ENCODE measurements around the gene TTC33. TPM values are rescaled to one million over a fixed set of nuclear protein-coding genes. Genes with fewer than 3 reads are reported as not detected.
A peak's percentile ranks its signal among the peaks of the same experiment; 100 is the strongest.

Gene TTC33
- polyA plus RNA-seq, 1 of the 3 experiments (the other 2 are of a cell fraction): 2.2 TPM

- H3K36me3 ChIP-seq (replicated peaks in 1 of 2; ENCODE audit: control insufficient read depth in 1 of 2, insufficient read depth in 2 of 2, low read length in 1 of 2): peaks cover 11 to 37% of the 10 kb centered on the region in 2 experiments
- WGBS (ENCODE audit: low lambda C conversion rate): 26% methylated on average over 1 of the region's 1 CpG
- TF ChIP-seq RAD21 (IDR thresholded peaks at IDR 0.05; ENCODE audit: low read length) (peak; percentile 75), CTCF (IDR thresholded peaks at IDR 0.05) (peak; percentile 85), SMC3 (IDR thresholded peaks at IDR 0.05; ENCODE audit: low read depth, low read length) (peak; percentile 51), MXI1 (IDR thresholded peaks at IDR 0.05; ENCODE audit: low read depth, low read length) (no peak), TCF12 (IDR thresholded peaks at IDR 0.05) (no peak)
- TF ChIP-seq, protein P1, sequence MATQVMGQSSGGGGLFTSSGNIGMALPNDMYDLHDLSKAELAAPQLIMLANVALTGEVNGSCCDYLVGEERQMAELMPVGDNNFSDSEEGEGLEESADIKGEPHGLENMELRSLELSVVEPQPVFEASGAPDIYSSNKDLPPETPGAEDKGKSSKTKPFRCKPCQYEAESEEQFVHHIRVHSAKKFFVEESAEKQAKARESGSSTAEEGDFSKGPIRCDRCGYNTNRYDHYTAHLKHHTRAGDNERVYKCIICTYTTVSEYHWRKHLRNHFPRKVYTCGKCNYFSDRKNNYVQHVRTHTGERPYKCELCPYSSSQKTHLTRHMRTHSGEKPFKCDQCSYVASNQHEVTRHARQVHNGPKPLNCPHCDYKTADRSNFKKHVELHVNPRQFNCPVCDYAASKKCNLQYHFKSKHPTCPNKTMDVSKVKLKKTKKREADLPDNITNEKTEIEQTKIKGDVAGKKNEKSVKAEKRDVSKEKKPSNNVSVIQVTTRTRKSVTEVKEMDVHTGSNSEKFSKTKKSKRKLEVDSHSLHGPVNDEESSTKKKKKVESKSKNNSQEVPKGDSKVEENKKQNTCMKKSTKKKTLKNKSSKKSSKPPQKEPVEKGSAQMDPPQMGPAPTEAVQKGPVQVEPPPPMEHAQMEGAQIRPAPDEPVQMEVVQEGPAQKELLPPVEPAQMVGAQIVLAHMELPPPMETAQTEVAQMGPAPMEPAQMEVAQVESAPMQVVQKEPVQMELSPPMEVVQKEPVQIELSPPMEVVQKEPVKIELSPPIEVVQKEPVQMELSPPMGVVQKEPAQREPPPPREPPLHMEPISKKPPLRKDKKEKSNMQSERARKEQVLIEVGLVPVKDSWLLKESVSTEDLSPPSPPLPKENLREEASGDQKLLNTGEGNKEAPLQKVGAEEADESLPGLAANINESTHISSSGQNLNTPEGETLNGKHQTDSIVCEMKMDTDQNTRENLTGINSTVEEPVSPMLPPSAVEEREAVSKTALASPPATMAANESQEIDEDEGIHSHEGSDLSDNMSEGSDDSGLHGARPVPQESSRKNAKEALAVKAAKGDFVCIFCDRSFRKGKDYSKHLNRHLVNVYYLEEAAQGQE (IDR thresholded peaks at IDR 0.05; ENCODE audit: low read depth, low read length): no peak
- no peaks in the 10 kb centered on the region; the same call in 1 of the 2 replicates for H3K79me2 ChIP-seq (ENCODE audit: insufficient read depth)
- H2AFZ ChIP-seq (ENCODE audit: low read depth): no peak overlapping the region
- no peak overlapping the region for H3K27ac ChIP-seq (ENCODE audit: low read depth in 2 of 2, low read length in 1 of 2)
- peak; percentile 32 for DNase-seq
- no peaks in the 10 kb centered on the region for H3K27me3 ChIP-seq (ENCODE audit: insufficient read depth)
- no peak overlapping the region; a peak in 1 of 4 replicates for H3K4me3 ChIP-seq (ENCODE audit: low read depth in 2 of 2, low read length in 1 of 2)
- no peaks in the 10 kb centered on the region for H4K20me1 ChIP-seq (ENCODE audit: insufficient read depth)
- peaks cover 24% of the 10 kb centered on the region for H3F3A ChIP-seq (replicated peaks; ENCODE audit: insufficient read depth)
- H3K4me2 ChIP-seq: peak overlapping the region; percentile 18; the same call in 1 of the 2 replicates
- H3K9ac ChIP-seq: no peak overlapping the region
- POLR2A ChIA-PET: no interaction called here
- CTCF ChIA-PET: interaction anchor here (0.6 to 2.7 kb wide), 6 partner anchors 10 to 48 kb away, joined by 3 to 7 read pairs (median 4); no protein-coding TSS in a partner anchor
- no peaks in the 10 kb centered on the region for H3K9me2 ChIP-seq
- peaks cover 8% of the 10 kb centered on the region; the same call in 1 of the 2 replicates for H3K9me3 ChIP-seq
- peaks cover 0 to 20% of the 10 kb centered on the region in 2 experiments; a peak in 1 of 4 replicates for H3K4me1 ChIP-seq (ENCODE audit: control insufficient read depth in 1 of 2, insufficient read depth in 2 of 2, low read depth in 1 of 2, low read length in 1 of 2)
Observed at GRCh38 chr5:40736103-40736875, 19.5 kb downstream of the TTC33 start.

- peaks cover 8% of the 10 kb centered on the region; the same call in 1 of the 2 replicates for H3K9me3 ChIP-seq
- H3K4me2 ChIP-seq: peak overlapping the region; percentile 18; the same call in 1 of the 2 replicates
- H3K9ac ChIP-seq: no peak overlapping the region
- H4K20me1 ChIP-seq (ENCODE audit: insufficient read depth): no peaks in the 10 kb centered on the region
- no peak for DNase-seq
- H3K36me3 ChIP-seq (replicated peaks in 1 of 2; ENCODE audit: control insufficient read depth in 1 of 2, insufficient read depth in 2 of 2, low read length in 1 of 2): peaks cover 4 to 30% of the 10 kb centered on the region in 2 experiments
- H2AFZ ChIP-seq (ENCODE audit: low read depth): no peak overlapping the region
- H3K4me1 ChIP-seq (ENCODE audit: control insufficient read depth in 1 of 2, insufficient read depth in 2 of 2, low read depth in 1 of 2, low read length in 1 of 2): peaks cover 0 to 20% of the 10 kb centered on the region in 2 experiments; a peak in 1 of 4 replicates
- H3F3A ChIP-seq (replicated peaks; ENCODE audit: insufficient read depth): peaks cover 24% of the 10 kb centered on the region
- ChIA-PET CTCF (interaction anchor here (0.6 to 2.7 kb wide), 7 partner anchors 9 to 47 kb away, joined by 3 to 7 read pairs (median 4); no protein-coding TSS in a partner anchor), POLR2A (no interaction called here)
- no peaks in the 10 kb centered on the region; the same call in 1 of the 2 replicates for H3K79me2 ChIP-seq (ENCODE audit: insufficient read depth)
- H3K27me3 ChIP-seq (ENCODE audit: insufficient read depth): no peaks in the 10 kb centered on the region
- no peak overlapping the region for H3K4me3 ChIP-seq (ENCODE audit: low read depth in 2 of 2, low read length in 1 of 2)
- H3K27ac ChIP-seq (ENCODE audit: low read depth in 2 of 2, low read length in 1 of 2): peak overlapping the region in 1 of 2 experiments; percentile 30; a peak in 2 of 4 replicates
- no peaks in the 10 kb centered on the region for H3K9me2 ChIP-seq
- no peak for TF ChIP-seq FOSL2 (IDR thresholded peaks at IDR 0.05; ENCODE audit: borderline replicate concordance, low read depth)
- TF ChIP-seq ZBTB33 (IDR thresholded peaks at IDR 0.05; ENCODE audit: borderline replicate concordance, low read depth): no peak
- no peak for TF ChIP-seq GATA2 (CRISPR knock-in tag; IDR thresholded peaks at IDR 0.05)
- no peak for TF ChIP-seq TAF1 (IDR thresholded peaks at IDR 0.05; ENCODE audit: borderline replicate concordance, low read depth, low read length)
- TF ChIP-seq RFX5 (IDR thresholded peaks at IDR 0.05; ENCODE audit: low read length): no peak
- no peak for TF ChIP-seq GABPA (IDR thresholded peaks at IDR 0.05; ENCODE audit: low read depth)
- TF ChIP-seq, protein P1 (IDR thresholded peaks at IDR 0.05; ENCODE audit: low read depth, low read length): no peak
Observed at GRCh38 chr5:40735609-40736008, 20.2 kb downstream of the TTC33 start.

Measured in SK-N-SH (cell line).